Measurements from ENCODE around the gene SYNM. TPM values are rescaled to one million over a fixed set of nuclear protein-coding genes. Genes with fewer than 3 reads are reported as not detected.

The SYNM gene
- total RNA-seq, 6 experiments from 2014 or later: 4.6 to 7.6 (median 7.4) TPM

GRCh38 chr15:99177679-99178078 lies 72.8 kb downstream of the SYNM start:
- H3K36me3 Mint-ChIP-seq (ENCODE audit: low read depth): peaks cover 12% of the 10 kb centered on the region
- H3K4me3 Mint-ChIP-seq: no peak overlapping the region
- no peaks in the 10 kb centered on the region for H3K9me3 Mint-ChIP-seq
- H3K4me1 Mint-ChIP-seq (ENCODE audit: low read depth): peaks cover 14% of the 10 kb centered on the region
- no peak for DNase-seq
- no peak overlapping the region for H3K27ac Mint-ChIP-seq
- no peak for TF ChIP-seq CTCF (IDR thresholded peaks at IDR 0.05)
- no peaks in the 10 kb centered on the region for H3K27me3 Mint-ChIP-seq (ENCODE audit: insufficient read depth)

- DNase-seq: no peak
- no peak overlapping the region; the same call in 1 of the 2 replicates for H3K27ac Mint-ChIP-seq
- H3K9me3 Mint-ChIP-seq: no peaks in the 10 kb centered on the region
Observed at GRCh38 chr15:99180086-99180963, 75.4 kb downstream of the SYNM start.

GRCh38 chr15:99180964-99181306 lies 76.1 kb downstream of the SYNM start:
- peaks cover 19% of the 10 kb centered on the region for H3K36me3 Mint-ChIP-seq (ENCODE audit: low read depth)
- DNase-seq: no peak
- no peaks in the 10 kb centered on the region for H3K9me3 Mint-ChIP-seq
- H3K27me3 Mint-ChIP-seq (ENCODE audit: insufficient read depth): no peaks in the 10 kb centered on the region
- H3K4me3 Mint-ChIP-seq: no peak overlapping the region
- no peak for TF ChIP-seq CTCF (IDR thresholded peaks at IDR 0.05)
- peaks cover 18% of the 10 kb centered on the region for H3K4me1 Mint-ChIP-seq (ENCODE audit: low read depth)
- no peak overlapping the region for H3K27ac Mint-ChIP-seq

More at GRCh38 chr15:99180086-99180963, 75.4 kb downstream of the SYNM start:
- H3K4me1 Mint-ChIP-seq (ENCODE audit: low read depth): peaks cover 14% of the 10 kb centered on the region
- H3K4me3 Mint-ChIP-seq: no peak overlapping the region
- no peak for TF ChIP-seq CTCF (IDR thresholded peaks at IDR 0.05)
- peaks cover 14% of the 10 kb centered on the region for H3K36me3 Mint-ChIP-seq (ENCODE audit: low read depth)
- H3K27me3 Mint-ChIP-seq (ENCODE audit: insufficient read depth): no peaks in the 10 kb centered on the region

- DNase-seq: no peak
- Mint-ChIP-seq H3K4me1 (ENCODE audit: low read depth) (peaks cover 19% of the 10 kb centered on the region), H3K27ac (no peak overlapping the region), H3K9me3 (no peaks in the 10 kb centered on the region), H3K27me3 (ENCODE audit: insufficient read depth) (no peaks in the 10 kb centered on the region), H3K36me3 (ENCODE audit: low read depth) (peaks cover 19% of the 10 kb centered on the region), H3K4me3 (no peak overlapping the region)
- no peak for TF ChIP-seq CTCF (IDR thresholded peaks at IDR 0.05)
Observed at GRCh38 chr15:99181545-99181971, 76.7 kb downstream of the SYNM start.

GRCh38 chr15:99182791-99183190 lies 77.9 kb downstream of the SYNM start:
- no peak overlapping the region for H3K4me3 Mint-ChIP-seq
- DNase-seq: no peak
- H3K27me3 Mint-ChIP-seq (ENCODE audit: insufficient read depth): no peaks in the 10 kb centered on the region
- no peak for TF ChIP-seq CTCF (IDR thresholded peaks at IDR 0.05)
- no peaks in the 10 kb centered on the region for H3K9me3 Mint-ChIP-seq
- peaks cover 21% of the 10 kb centered on the region for H3K36me3 Mint-ChIP-seq (ENCODE audit: low read depth)
- H3K27ac Mint-ChIP-seq: no peak overlapping the region
- H3K4me1 Mint-ChIP-seq (ENCODE audit: low read depth): peaks cover 12% of the 10 kb centered on the region

Other genes starting within 250 kb of the SYNM start
- not detected for gene PGPEP1L, start 97.3 kb upstream of the SYNM start, total RNA-seq (2021; fragmentation: NEBNext Ultra II Directional; extraction: Animal tissue kit (Norgen Biotek cat#: 25700))
- gene TTC23, start 144.5 kb downstream of the SYNM start, total RNA-seq (2021; fragmentation: NEBNext Ultra II Directional; extraction: Animal tissue kit (Norgen Biotek cat#: 25700)): 10 to 100 TPM; 11.9 to 17.4 (median 15.0) TPM
- 10 to 100 TPM; 11.1 to 18.4 (median 15.1) TPM for gene LRRC28, start 146.4 kb downstream of the SYNM start, total RNA-seq (2021; fragmentation: NEBNext Ultra II Directional; extraction: Animal tissue kit (Norgen Biotek cat#: 25700))